CD4-positive, alpha-beta T cell treated with Interleukin-17A for 1 hour (primary cell): ENCODE data around the gene NPBWR2.

Experiments
- DNase-seq: peaks from one replicate; pipeline ENCODE4 v3.0.0-alpha.2; 2020

NPBWR2 gene

DNA sequence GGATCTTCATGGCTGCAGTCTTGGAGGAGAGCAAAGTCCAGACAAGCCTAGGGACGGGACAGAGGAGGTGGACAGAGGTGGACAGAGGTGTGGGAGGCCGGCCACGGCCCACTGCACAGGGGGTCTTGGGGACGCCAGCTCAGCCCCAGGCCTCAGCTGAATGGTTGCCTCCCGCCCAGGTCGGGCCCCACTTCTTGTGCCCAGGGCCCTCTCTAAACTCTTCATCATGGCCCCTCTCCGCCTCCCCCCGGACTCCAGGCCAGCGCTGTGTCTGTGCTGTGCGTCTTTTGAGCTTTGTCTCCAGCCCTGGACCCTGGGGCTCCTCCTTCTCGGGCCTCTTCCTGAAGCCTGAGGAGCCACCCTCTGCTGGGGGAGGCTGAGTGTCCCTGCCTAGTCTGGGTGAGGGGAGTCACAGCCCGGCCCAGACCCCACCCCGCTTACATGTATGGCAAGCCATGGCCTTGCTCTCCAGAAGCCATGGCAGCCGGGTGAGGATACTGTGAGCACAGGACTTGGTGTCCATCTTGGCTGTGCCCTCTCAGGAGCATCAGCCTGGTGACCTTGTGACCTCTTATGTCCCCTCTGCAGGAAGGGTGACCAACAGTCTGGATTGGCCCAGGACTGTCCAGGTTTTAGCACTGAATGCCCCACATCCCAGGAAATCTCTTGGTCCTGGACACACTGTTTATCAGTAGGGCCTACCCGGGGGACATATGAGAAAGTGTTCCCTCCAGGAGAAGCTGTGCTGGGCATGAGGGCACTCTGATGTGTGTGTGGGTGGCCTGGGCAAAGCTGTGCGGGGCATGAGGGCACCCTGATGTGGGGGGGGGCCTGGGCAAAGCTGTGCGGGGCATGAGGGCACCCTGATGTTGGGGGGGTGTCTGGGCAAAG is 9.4 kb upstream of the NPBWR2 start:
- no peak for DNase-seq

DNA sequence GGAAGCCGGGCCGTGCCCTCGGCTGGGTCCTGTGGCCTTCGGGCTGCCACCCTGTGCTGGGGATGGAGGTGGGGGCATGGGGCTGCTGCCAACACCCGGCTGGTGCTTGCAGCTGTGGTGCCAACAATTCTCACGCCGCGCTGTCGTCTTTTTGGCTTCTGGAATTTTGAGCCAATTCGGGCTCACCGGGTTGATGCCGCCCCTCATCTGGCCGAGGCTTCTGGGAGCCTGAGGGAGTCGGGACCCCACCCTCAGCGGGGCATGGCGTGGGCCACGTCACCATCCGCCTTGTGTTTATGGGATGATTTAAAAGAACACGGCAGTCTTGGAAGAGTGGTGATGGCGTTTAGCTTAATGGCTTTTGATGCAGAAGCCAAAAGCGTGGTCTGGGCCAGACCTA is 8.7 kb upstream of the NPBWR2 start:
- no peak for DNase-seq

DNA sequence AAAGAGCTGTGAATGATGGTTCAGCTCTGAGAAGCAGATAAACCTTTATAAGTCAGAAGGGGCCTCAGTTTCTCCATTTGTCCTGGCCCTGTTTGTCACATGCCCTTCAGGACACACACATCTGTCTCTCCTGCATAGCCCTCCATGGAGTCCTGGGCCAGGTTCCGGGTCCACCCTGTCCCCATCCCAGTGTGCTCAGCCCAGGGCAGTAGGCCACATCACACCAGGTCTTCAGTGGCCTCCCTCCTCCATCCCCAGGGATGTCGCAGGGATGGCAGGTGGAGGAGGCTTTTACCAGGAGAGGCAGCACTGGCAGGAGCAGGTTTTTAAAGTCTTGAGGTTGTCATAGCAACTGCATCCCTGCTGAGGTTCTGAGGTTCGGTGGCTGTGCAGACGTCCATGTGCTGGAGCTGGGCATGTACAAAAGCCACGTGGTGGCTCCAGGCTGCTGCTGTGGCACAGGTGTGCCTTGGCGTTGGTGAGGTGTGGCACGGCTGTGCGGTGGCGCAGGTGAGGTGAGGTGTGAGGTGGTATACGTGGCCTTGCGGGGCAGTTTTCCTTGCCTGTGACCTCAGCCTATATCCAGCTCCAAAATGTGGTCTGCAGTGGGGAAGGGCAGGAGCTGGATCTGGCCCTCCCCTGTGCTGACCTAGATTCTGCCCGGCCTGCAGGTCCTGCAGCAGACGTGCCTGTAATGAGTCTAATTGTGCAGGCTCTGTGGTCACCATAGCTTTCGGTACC is 8.0 kb upstream of the NPBWR2 start:
- DNase-seq: no peak

DNA sequence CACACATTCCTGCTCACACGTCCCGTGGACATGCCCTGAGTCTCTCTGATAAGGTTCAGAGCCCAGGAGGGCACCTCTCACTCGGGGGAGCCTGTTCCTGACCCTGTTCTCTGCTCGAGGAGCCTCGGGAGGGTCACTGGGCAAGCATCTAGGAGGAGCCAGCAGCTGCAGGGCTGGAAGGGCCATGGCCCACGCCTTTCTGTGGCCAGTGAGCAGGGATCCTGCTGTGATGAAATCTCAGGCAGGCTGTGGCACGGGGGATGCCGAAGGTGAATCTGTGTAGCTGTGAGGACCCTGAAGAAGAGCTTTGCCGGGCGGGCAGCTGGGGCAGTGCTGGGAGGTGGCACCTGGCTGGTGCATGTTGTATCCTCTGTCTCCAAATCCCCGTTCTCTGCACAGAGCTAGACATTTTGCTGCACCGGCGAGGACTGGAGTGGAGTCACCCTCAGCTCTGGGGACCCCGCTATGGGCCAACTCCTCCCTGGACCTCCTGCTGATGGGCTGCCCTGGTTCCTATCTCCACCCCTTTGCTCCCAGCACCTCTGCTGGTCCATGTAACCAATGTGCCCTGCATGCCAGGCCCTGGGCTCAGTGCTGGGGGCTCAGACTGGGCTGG is 7.1 kb upstream of the NPBWR2 start:
- DNase-seq: no peak

DNA sequence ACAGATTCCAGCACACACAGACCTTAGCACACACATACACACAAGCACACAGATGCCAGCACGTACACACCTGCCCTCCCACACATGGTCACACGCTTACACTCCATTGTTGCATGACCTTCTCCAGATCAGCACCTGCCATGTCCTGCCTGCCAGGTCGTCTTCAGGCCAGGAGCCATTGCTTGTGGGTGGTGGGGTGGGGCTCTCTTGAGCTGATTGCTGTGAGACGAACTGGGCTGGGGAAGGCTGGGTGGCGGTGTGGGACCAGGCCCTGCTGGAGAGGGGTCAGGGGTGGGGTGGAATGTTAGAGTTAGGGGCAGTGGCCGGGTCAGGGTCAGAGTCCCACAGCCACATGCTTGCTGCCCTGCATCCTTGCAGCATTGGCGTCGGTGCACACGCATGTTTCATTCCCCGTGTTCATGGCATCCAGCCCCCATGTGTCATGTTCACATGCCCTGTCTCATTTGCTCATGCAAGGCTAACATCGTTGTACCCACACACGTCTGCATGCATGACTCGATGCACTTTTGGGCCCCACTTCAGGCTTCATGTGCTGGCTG is 6.5 kb upstream of the NPBWR2 start:
- no peak for DNase-seq

DNA sequence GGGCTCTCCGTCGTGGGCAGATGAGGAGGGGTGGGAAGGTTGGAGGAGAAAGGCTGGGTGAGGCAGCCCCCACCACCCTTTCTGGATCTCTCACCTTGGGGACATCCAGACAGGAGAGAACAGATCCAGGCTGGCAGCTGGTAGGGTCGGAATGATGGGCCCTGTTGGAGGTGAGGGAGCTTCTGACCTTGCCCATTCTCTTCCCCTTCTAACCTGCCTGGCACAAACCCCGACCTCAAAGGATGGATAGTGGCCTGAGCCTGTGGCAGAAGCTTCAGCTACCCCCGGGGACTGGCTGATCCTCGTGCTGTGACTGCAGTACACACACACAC is 6.0 kb upstream of the NPBWR2 start:
- DNase-seq: no peak

DNA sequence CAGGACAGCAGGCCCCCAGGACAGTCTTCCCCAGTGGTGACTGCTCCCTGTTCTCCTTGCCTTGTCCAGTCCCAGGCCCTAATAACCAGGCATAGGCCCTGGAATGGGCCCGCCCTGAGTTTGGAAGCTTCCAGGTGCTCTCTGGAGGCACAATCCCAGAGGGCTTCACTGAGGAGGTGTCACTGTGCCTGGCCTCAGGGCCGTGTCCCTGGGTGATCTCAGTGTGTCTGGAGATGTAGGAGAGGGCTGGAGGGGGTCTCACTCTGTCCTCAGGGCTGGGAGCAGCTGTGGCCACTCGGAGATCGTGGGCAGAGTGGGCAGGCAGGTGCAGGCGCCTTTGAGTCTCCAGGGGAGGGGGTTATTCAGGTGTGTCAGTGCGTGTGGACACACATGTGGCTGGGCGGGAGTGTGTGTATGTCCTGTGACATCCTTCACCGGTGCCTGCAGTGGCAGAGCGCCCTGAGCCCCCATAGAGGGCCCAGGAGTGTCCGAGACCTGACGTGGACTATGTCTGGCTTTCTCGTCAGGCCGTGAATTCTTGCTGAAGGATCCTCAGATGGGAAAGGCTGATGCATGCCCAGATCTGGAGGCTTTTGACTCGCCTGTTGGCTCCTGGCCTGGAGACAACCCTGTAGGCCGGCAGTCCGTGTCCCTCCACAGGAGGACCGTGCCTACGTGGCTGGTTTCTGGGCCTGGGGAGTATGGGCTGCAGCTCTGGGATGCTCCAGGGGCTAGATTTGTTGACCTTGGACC is 5.5 kb upstream of the NPBWR2 start:
- DNase-seq: no peak

DNA sequence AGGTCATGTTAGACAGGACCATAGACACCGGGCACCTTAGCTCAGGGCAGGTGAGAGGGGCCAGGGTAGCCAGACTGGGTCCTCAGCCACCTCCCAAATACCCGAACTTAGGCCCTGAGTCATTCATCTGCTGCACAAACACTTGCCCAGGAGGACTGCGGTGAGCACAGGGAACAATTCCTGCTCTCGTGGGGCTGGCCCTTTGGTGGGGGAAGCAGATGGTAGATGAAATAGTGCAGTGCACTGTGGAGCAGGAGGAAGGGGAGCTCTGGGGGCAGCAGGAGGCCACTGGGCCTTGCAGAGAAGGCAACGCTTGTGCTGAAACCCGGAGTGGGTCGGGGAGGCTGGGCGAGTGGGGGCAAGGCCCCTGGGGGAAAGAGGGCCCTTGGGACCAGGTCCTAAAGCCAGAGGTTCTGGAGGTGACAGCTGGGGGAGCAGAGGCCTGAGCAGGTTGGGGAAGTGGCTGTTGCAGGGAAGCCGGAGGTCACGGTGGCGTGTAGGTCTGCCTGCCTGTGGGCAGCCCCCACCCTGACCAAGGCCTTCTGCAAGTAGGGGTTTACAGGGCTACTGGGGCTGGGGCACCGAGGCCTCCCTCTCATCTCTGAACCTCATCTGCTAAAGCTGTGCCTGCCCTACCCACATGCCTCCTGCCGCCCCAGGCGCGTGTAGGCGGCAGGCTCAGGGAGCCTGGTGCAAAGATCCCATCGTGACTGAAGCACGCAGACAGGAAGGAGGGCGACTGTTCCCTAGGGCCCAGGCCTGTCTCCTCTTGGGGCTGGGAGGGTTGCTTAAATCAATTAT is 4.7 kb upstream of the NPBWR2 start:
- no peak for DNase-seq

DNA sequence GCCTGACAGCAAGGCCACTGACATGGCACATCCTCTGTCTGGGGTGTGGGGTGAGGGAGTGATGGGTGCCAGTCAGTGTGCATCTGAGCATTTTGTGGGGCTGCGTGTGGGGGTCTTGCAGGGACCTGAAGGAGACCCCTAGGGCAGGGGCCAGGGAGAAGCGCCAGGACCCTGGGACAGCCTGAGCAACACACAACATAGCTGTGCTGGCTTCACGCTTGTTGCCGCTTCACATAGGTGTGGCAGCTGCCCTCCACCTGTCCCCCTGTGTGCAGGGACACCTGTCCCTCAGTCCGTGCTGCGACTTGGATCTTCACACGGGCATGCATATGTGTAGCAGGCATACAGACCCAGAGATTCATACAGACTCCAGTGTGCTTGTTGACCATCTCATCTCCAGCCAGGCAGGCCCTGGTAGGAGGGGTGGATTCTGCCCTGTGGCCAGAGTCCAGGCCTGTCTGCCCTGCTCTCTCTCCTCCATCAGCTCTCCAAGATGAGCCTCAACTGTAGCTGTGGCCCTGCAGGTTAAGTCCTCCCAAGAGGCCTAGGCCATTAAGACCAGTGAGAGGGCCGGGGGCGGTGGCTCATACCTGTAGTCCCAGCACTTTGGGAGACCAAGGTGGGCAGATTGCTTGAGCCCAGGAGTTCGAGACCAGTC is 3.2 kb upstream of the NPBWR2 start:
- no peak for DNase-seq

DNA sequence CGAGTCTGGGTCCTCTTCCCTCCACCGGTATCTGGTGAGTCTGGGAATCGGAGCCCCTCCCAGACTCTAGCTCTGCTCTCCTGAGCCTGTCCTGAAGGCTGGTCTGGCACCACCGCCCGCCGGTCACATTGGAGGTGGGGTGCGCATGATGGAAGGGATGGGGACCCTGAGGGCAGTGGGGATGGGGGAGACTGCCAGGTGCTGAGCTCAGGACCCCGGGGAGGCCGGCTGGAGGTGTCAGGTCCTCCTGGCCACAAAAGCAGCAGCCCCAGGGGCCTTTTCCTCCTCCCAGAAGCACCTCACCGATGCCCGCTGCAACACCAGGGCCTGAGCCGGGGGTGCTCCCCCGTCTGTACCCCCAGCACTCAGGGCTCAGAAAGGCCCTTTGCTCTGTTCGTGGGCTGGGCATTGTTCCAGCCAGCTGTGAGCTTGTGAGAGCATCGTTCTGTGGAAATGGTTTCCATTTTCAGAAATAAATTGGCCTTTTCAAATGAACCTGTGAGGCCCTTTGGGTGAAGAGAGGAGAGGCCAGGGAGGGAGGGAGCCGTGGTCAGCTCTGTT is 2.5 kb upstream of the NPBWR2 start:
- no peak for DNase-seq

DNA sequence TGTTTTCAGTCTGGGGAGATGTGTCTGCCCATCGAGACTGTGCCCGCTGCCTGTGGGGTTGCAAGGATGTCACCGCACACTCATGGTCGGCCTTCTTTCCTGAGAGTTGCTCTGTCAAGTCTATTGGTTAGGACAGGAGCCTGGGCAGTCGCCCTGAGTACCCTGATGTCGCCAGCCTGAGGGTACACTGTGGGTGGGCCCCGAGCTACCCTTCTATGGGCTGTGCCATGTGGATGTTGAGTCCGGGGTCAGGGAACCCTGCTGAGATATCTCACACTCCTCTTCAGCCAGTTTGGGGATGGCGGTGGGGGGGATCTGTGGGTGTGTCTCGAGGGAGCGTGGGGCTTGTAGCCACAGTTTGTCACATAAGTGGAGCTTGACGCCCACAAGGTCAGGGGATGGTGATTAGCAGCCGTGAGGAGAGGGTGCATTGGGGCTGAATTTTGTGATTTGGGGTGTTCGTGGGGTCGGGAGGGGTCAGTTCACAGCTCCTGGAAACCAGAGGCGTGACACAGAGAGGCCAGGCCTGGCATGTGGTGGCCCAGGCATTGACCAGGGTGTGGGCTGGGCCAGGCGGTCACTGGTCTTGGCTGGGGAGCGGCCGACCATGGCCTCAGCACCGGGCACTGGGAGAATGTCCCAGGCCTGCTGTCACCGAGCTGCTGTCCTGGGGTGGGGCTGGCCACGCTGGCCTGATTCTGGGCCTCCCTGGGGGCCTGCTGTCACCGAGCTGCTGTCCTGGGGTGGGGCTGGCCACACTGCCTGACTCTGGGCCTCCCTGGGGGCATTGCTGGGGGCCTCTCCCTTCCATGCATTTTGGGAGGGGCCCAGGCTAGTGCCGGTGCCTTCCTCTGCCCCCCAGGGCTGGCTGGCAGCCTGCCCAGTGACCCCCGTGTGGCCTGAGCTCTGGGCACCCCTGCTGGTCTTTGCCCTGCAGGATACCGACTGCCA is 1.6 kb upstream of the NPBWR2 start:
- no peak for DNase-seq

DNA sequence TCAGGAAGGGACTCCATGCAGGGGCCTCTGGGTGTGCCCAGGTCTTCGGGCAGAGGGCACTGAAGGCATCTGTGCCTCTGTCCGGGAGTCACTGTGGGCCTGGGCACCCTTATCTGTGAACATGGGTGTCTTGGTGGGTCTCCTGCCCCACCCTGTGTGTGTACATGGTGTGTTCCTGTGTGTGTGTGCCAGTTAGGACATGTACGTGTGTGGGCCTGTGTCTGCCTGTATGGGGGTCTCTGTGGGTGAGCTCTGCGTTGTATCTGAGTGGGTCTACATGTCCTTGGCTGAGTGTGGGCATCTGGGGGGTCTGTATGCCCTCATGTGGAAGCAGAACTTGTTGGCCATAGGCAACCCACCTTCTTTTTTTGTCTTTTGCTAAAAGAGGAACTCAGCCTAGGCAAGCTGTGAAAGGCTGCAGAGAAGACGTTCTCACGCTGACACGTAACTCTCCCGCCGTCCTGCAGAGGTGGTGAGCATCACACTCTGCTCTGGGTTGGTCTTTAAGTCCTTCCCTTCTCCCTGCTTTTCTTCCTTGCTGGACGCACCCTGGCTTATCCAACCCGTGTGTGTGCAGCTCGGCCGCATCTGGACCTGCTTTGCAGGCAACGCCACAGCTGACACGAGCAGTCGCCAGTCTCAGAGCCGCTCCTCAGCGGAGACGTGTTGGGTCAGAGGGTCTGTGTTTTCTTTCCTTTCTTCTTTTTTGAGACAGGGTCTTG is 532 bp upstream of the NPBWR2 start:
- DNase-seq: no peak

DNA sequence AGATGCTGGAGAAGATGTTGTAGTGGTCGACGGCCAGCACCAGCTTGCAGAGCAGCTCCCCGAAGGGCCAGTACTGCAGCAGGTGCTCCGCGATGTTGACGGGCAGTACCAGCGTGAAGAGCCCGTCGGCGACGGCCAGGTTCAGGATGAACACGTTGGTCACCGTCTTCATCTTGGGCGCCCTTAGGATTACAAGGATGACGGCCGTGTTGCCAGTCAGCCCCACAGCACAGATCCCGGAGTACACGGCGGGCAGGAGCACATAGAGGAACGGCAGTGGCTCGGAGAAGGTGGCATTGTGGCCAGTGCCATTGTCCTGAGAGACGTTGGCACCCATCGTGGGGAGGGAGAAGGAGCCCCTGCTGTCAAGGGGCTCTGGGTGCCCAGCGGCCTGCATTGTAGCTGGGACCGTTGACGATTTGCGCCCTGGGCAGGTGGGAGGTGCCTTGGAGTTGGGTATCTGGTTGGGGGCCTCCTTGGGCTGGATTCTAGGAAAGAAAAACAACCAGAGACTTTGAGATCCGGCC is 867 bp downstream of the NPBWR2 start:
- DNase-seq: no peak

DNA sequence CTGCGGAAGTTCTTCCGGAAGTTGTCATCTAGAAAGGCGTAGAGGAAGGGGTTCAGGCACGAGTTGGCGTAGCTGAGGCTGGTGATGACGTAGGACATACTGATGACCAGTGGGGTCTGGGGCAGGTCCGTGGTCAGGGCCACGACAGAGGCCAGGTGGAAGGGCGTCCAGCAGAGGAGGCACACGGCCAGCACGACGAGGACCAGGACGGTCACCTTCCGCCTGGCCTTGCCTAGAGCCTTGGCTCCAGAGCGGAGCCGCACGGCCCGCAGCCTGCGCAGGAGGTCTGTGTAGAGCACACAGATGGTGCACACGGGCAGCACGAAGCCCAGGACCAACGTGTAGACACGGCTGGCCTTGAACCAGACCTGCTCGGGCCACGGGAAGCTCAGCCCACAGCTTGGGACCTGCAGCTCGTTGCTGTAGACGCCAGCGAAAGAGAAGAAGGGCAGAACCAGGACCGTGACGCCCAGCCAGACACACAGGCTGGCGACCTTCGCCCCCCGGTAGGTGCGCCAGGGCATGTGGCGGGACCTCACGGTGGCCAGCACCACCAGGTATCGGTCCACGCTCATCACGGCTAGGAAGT is 1.4 kb downstream of the NPBWR2 start:
- DNase-seq: no peak

DNA sequence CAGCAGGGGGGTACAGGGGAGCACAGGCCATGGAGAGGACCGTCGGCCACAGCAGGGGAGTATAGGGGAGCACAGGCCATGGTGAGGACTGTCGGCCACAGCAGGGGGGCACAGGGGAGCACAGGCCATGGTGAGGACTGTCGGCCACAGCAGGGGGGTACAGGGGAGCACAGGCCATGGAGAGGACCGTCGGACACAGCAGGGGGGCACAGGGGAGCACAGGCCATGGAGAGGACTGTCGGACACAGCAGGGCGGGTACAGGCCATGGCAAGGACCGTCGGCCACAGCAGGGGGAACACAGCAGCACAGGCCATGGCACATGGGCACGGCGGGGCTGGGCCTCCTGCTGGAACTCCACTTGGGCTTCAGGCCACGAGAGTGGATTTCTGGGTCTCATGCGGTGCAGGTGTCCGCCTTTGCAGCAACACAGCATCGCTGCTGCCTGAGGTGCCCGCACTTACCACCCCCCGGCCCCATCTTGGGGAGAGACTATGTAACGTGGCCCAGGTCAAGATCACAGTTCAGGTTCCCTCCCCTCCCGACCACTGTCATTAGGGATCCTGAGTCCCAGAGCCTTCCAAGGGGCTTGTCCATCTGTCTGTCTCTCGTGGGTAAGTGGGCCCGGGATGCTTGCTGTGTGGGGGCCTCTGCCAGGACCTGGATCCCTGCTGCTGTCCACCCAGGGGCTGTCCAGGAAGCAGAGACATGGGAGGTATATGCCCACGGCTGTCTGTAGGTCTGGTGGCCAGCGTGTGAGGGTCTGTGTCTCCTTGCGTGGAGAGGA is 2.5 kb downstream of the NPBWR2 start:
- DNase-seq: no peak

DNA sequence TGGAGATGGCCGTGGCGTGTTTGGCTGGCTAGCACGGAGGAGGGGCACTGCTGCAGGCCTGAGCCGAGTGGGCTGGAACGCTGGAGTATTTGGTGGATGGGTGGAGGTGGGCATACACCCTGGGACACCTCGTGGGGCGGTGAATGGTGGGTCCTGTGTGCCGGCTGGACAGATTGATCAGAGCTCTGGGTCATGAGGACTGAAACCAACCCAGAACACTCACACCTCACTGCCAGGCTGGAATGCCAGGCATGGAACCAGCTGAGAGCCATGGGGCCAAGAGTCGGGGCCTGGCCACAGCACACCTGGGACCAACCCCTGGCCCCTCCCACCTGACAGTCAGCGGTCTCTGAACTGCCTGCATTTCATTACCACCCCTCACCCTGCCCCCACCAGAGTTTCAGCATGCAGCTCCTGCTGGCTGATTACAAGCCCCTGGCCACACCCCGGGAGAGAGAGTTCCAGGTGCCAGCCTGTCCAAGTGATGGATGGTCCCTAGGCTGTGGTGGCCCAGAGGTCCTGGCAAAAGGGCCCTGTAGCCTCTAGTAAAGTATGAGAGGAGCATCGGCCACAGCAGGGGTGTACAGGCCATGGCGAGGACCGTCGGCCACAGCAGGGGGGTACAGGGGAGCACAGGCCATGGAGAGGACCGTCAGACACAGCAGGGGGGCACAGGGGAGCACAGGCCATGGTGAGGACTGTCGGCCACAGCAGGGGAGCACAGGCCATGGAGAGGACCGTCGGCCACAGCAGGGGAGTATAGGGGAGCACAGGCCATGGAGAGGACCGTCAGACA is 3.3 kb downstream of the NPBWR2 start:
- no peak for DNase-seq
